ENCODE data around the gene IQCN.
"Not testable (repeated sequence)": the region's sequence is repeated elsewhere in the genome, so short reads cannot be mapped to it uniquely, and the experiment has no call there.

IQCN gene

DNA sequence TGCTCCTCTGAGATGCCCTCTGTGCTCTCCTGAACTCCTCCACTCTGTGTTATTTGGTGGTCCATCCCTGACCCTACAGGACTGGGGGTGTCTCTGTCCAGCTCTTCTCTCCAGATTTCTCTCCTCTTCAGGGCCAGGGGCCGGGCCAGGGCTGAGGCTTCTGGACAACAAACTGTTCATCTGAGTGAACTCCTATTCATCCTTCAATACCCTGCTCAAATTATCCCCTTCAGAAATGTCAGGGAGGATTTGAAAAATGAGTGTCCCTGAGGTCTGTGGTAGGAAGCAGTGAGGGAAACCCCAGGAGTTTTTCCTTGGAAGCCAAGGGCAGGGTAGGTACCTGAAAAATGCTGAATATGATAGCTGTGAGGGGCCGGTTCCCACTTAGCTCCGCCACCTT, 55.7 kb downstream of the IQCN start:
- no peak for DNase-seq

GRCh38 chr19:18218159-18218558, 56.1 kb downstream of the IQCN start:
- no peak for DNase-seq

GRCh38 chr19:18216789-18217188, 57.5 kb downstream of the IQCN start:
- no peak for DNase-seq

- DNase-seq = no peak
Measured at GRCh38 chr19:18214779-18215433, 59.3 kb downstream of the IQCN start.

- DNase-seq = no peak
Measured at GRCh38 chr19:18211683-18212082, 62.6 kb downstream of the IQCN start.

DNA sequence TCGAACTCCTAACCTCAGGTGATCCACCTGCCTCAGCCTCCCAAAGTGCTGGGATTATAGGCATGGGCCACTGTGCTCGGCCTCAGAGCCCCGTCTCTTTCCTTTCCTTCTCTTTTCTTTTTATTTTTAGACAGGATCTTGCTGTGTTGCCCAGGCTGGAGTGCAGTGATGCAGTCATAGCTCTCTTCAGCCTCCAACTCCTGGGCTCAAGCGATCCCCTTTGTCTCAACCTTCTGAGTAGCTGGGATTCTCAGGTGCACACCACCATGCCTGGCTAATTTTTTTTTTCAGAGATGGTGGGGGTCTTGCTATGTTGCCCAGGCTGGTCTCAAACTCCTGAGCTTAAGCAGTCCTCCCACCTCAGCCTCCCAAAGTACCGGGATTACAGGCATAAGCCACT, 64.3 kb downstream of the IQCN start:
- not testable (repeated sequence) for DNase-seq

DNA sequence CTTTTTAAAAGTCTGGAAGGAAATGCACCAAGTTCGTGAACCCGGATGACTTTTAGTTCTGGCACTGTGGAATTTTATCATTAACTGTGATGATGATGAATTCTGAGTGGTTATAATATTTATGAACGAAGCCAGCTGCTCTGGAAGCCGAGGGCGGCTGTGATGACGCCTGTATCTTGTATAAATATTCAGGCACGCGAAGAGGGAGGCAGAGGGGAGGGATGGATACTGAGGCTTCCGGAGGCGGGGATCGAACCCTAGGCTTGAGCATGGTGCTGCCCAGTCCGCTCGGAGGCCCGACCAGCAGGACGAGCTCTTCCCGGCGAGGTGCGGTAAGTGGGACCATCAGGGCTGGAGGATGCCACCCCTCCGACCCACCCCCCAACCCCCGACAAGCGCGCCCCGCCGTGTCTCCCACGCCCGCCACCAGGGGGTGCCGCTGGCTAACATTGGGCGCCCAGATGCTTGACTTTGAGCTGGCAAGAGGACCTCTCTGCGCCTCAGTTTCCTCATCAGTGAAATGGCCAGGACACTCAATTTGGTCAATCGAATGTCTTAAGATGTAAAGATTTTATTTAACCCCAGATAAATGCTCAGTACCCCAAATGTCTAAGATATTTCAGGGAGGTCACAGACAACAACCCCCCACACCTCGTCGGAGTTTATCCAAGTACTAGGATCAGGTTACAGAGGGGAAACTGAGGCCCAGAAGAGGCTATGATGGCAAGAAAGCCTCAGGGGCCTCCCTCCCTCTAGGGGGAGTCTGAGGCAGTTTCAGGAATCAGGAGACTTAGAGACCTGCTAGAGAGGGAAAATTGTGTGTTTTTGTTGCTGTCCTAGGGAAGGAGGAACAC, 65.9 kb downstream of the IQCN start:
- DNase-seq = peak in 5 of 56 donors; percentile 8 to 38 (median 10)

Measured in amygdala (tissue), 56 donors.